PC-9 (cell line): ENCODE data around the gene COPS6.

ENCODE experiments used
- EZH2 ChIP-seq: fragments of 200-600 bp; sonication (generic); IDR thresholded peaks from 2 replicates; pipeline ENCODE4 v1.8.0; 2017; ENCODE audit warnings: antibody characterized with exemption, low read depth
- TF ChIP-seq, protein P1 (sequence below): fragments of 200-600 bp; sonication (generic); conservative IDR thresholded peaks from 2 replicates; pipeline ENCODE4 v1.6.1; 2017; ENCODE audit warnings: mixed run types, antibody characterized with exemption, mild to moderate bottlenecking, moderate library complexity

DNA sequence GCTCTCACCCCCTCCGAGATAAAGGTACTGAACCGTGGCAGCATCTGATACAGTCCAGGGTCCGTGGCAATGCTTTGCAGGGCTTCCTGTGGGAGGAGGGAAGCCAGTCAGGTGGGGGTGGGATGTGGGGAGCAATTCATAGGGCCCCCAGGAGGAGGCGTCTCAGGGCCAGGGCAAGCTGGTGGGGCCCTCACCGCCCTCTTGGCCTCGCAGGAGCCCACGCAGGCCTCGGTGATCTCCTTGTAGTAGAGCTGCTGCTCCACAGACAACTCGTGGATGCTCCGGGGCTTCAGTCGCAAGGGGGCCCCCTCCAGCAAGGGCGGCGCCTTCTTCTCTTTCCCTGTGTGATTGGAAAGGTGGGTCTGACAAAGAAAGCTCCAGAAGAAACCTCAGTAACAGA is 23.1 kb downstream of the COPS6 start:
- no peak for TF ChIP-seq EZH2
- TF ChIP-seq, protein P1, sequence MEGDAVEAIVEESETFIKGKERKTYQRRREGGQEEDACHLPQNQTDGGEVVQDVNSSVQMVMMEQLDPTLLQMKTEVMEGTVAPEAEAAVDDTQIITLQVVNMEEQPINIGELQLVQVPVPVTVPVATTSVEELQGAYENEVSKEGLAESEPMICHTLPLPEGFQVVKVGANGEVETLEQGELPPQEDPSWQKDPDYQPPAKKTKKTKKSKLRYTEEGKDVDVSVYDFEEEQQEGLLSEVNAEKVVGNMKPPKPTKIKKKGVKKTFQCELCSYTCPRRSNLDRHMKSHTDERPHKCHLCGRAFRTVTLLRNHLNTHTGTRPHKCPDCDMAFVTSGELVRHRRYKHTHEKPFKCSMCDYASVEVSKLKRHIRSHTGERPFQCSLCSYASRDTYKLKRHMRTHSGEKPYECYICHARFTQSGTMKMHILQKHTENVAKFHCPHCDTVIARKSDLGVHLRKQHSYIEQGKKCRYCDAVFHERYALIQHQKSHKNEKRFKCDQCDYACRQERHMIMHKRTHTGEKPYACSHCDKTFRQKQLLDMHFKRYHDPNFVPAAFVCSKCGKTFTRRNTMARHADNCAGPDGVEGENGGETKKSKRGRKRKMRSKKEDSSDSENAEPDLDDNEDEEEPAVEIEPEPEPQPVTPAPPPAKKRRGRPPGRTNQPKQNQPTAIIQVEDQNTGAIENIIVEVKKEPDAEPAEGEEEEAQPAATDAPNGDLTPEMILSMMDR: no peak
